ENCODE results near the gene PLAGL2. TPM values are rescaled to one million over a fixed set of nuclear protein-coding genes. Genes with fewer than 3 reads are reported as not detected.

PLAGL2 gene
- total RNA-seq, 1 experiment from 2014 or later = 44.4 TPM

- Histone ChIP-seq H4K91ac (ENCODE audit: insufficient read length, low read depth, low read length) (no peak overlapping the region), H3K23me2 (ENCODE audit: insufficient read length, low read depth, low read length, poor library complexity, severe bottlenecking) (peaks cover 2% of the 10 kb centered on the region), H3K4me2 (ENCODE audit: insufficient read depth, insufficient read length, low read length) (no peak overlapping the region), H2BK20ac (ENCODE audit: low read depth, low read length, poor library complexity, severe bottlenecking) (no peak overlapping the region), H3K18ac (ENCODE audit: insufficient read length, low read depth, low read length) (no peak overlapping the region), H3K9me3 (ENCODE audit: control insufficient read depth, low read depth, low read length) (no peaks in the 10 kb centered on the region), H3K79me1 (ENCODE audit: insufficient read depth, low read depth, low read length, poor library complexity, severe bottlenecking) (no peaks in the 10 kb centered on the region), H2BK12ac (ENCODE audit: insufficient read length, low read depth, low read length) (no peak overlapping the region), H2AFZ (ENCODE audit: low read length) (no peak overlapping the region), H3K79me2 (ENCODE audit: insufficient read depth, low read length) (no peaks in the 10 kb centered on the region), H2BK15ac (ENCODE audit: low read depth, low read length) (no peak overlapping the region), H2BK120ac (ENCODE audit: low read depth, low read length, poor library complexity, severe bottlenecking) (no peak overlapping the region), H3K56ac (ENCODE audit: insufficient read length, low read depth, low read length) (no peak overlapping the region), H4K20me1 (ENCODE audit: control insufficient read depth, insufficient read depth, insufficient read length) (no peaks in the 10 kb centered on the region), H3K4me1 (ENCODE audit: insufficient read depth, low read length) (no peaks in the 10 kb centered on the region), H4K8ac (replicated peaks; ENCODE audit: insufficient read length, low read depth, low read length) (no peak overlapping the region), H2AK5ac (ENCODE audit: insufficient read length, low read length) (no peak overlapping the region), H3K23ac (ENCODE audit: insufficient read length, low read depth, low read length) (no peak overlapping the region), H3K27ac (ENCODE audit: insufficient read length, low read depth, low read length) (no peak overlapping the region), H4K5ac (ENCODE audit: insufficient read length, low read depth, low read length) (no peak overlapping the region), H2BK5ac (ENCODE audit: insufficient read length, low read length) (no peak overlapping the region), H3T11ph (ENCODE audit: low read length) (no peak overlapping the region), H3K9ac (ENCODE audit: extremely low read depth, insufficient read length, low read length) (no peak overlapping the region), H3K14ac (ENCODE audit: insufficient read depth, low read length) (no peak overlapping the region), H3K4ac (ENCODE audit: low read depth, low read length) (no peak overlapping the region), H3K27me3 (ENCODE audit: insufficient read depth, low read length) (no peaks in the 10 kb centered on the region)
- Mint-ChIP-seq H3K36me3 (ENCODE audit: insufficient read depth in 1 of 3, low read depth in 3 of 3) (peaks cover 34 to 79% (median 54%) of the 10 kb centered on the region in 3 experiments), H3K27ac (no peak overlapping the region), H3K27me3 (ENCODE audit: low read depth) (no peaks in the 10 kb centered on the region), H3K4me1 (peaks cover 6 to 9% of the 10 kb centered on the region in 2 experiments), H3K9me3 (no peaks in the 10 kb centered on the region), H3K4me3 (no peak overlapping the region)
- no peak for DNase-seq
- TF ChIP-seq CTCF (conservative IDR thresholded peaks at IDR 0.05) = no peak
- no CpG with 5 or more reads among the region's 7 CpGs for WGBS (ENCODE audit: extremely low coverage, insufficient read length, low lambda C conversion rate)
Observed at GRCh38 chr20:32195581-32195980, 12.0 kb downstream of the PLAGL2 start.

All from H9 (cell line).